T-helper 1 cell (primary cell): ENCODE results near the gene GRHL3.
A peak's percentile ranks its signal among the peaks of the same experiment; 100 is the strongest.
"Not testable (repeated sequence)": the region's sequence is repeated elsewhere in the genome, so short reads cannot be mapped to it uniquely, and the experiment has no call there.

Experiments used
- DNase-seq, 5 donors: peaks; one replicate each; pipeline ENCODE4 v3.0.0-alpha.2; 2012 to 2020
- total RNA-seq, 4 donors: gene quantifications; one replicate each; lab custom pipeline; 2026; lab: John Stamatoyannopoulos, UW

Gene GRHL3
- 0 reads per million in 4 donors for total RNA-seq

- DNase-seq = peak in 1 of 5 donors; percentile 3
Observed at GRCh38 chr1:24319312-24319863, at the start of gene GRHL3. TSS of gene GRHL3 (plus strand) at chr1:24319357. CDS start at chr1:24319552, 195 bp downstream.

GRCh38 chr1:24274203-24275103 is 44.7 kb upstream of the GRHL3 start:
- not testable (repeated sequence) for DNase-seq

GRCh38 chr1:24275104-24275410 is 44.1 kb upstream of the GRHL3 start:
- DNase-seq = no peak

GRCh38 chr1:24275510-24275909 is 43.6 kb upstream of the GRHL3 start:
- DNase-seq = no peak

GRCh38 chr1:24276791-24277190 is 42.4 kb upstream of the GRHL3 start:
- DNase-seq = no peak

- DNase-seq = peak in 1 of 5 donors; percentile 74
Observed at GRCh38 chr1:24277420-24278169, 41.6 kb upstream of the GRHL3 start.

- DNase-seq = no peak
Observed at GRCh38 chr1:24278726-24279125, 40.4 kb upstream of the GRHL3 start.

GRCh38 chr1:24279590-24280232 is 39.4 kb upstream of the GRHL3 start:
- DNase-seq = no peak

GRCh38 chr1:24281591-24281990 is 37.6 kb upstream of the GRHL3 start:
- DNase-seq = no peak

GRCh38 chr1:24282491-24282890 is 36.7 kb upstream of the GRHL3 start:
- DNase-seq = no peak

GRCh38 chr1:24283326-24284155 is 35.6 kb upstream of the GRHL3 start:
- DNase-seq = no peak

GRCh38 chr1:24284156-24284471 is 35.0 kb upstream of the GRHL3 start:
- DNase-seq = no peak

- DNase-seq = no peak
Observed at GRCh38 chr1:24285231-24285630, 33.9 kb upstream of the GRHL3 start.

GRCh38 chr1:24286246-24287010 is 32.7 kb upstream of the GRHL3 start:
- DNase-seq = no peak

- not testable (repeated sequence) for DNase-seq
Observed at GRCh38 chr1:24287779-24288178, 31.4 kb upstream of the GRHL3 start.

GRCh38 chr1:24288479-24288878 is 30.7 kb upstream of the GRHL3 start:
- DNase-seq = no peak

- no peak for DNase-seq
Observed at GRCh38 chr1:24289937-24290595, 29.1 kb upstream of the GRHL3 start.

- no peak for DNase-seq
Observed at GRCh38 chr1:24290933-24291487, 28.1 kb upstream of the GRHL3 start.

- no peak for DNase-seq
Observed at GRCh38 chr1:24292103-24292502, 27.1 kb upstream of the GRHL3 start.

- DNase-seq = no peak
Observed at GRCh38 chr1:24292887-24293286, 26.3 kb upstream of the GRHL3 start.
